ENCODE measurements around the gene MRPL19.

MRPL19 gene

DNA sequence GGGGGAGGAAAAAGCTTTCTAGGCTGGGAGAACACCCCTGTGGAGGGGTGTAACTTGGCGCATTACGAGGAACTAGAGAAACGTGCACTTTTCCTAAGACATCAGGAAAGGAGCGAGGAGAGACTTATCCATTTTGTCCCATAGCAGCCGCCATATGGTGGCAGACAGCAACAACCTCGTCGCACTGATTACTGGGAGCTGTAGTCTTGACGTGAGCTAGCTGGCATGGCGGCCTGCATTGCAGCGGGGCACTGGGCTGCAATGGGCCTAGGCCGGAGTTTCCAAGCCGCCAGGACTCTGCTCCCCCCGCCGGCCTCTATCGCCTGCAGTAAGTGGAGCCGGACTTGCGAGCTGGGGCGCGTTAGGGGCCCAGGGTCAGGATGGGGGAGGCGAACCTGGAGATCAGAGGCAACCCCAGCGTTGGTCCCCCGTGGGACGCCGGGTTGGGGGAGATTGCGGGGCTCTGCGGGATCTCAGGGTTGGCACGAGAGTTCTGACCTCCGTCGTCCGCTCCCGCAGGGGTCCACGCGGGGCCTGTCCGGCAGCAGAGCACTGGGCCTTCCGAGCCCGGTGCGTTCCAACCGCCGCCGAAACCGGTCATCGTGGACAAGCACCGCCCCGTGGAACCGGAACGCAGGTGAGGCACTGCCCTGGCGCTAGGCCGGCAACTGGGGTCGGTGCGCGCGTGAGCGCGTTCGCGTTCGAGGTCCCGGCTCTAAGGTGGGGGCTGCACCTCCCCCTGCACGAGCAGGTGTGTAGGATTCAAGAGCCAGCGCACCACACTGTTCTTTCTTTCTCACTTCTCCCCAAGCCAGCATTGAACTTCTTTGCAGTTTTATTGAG, at the start of gene MRPL19:
Gene MRPL19 (plus strand): TSS at position 201 of the 843 bp plus-strand sequence. CDS start 25 bp downstream, at position 226.
- DNase-seq (ENCODE audit: low spot score), result peak; percentile 95

- no peak for DNase-seq (ENCODE audit: low spot score)
These were observed 49.8 kb upstream of the MRPL19 start for GRCh38 chr2:75596784-75597183.

DNA sequence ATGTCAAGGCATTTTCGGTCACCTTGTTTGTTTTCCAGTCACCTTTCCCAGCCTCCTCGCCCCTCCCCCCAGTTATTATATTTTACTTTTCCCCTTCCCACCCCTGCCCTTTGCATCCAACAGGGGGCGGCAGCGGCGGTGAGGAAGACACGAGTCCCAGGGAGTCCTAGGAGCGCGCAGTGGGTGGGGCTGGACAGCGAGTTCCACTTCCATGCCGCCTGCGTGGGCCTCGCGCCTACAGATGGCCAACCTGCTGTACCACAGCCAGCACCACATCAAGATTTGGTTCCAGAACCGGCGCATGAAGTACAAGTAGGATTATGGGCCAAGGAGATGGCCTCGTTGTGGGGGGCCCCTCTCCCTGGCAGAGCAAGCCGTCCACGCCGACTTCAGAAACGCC, 48.6 kb upstream of the MRPL19 start:
- no peak for DNase-seq (ENCODE audit: low spot score)

GRCh38 chr2:75598589-75599155, 47.9 kb upstream of the MRPL19 start:
- no peak for DNase-seq (ENCODE audit: low spot score)

DNA sequence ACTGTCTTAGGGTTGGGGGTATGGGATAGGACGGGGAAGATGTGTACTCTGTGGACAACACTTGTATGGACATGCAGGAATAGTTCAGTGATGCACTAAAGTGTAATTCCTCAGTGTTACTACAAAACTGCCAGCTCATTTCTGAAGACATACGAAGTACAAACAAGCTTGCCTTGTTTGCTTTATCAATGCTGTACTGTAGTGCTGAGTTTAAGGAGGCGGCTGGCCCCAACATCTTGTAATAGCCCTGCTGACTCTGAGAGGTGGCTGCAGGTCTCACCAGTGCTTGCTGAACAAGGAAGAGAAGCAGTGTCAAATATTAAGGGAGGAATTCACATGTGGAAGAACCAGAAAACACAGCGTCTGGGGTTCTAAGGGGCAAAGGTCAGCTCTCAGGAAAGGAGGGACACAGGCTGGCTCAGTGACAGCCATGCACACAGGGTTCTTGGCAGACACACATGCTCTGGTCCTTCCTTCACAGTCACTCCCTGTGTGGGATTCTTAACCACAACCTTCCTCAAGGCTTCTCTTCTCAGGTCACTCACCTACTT, 46.0 kb upstream of the MRPL19 start:
- DNase-seq (ENCODE audit: low spot score), result no peak

DNA sequence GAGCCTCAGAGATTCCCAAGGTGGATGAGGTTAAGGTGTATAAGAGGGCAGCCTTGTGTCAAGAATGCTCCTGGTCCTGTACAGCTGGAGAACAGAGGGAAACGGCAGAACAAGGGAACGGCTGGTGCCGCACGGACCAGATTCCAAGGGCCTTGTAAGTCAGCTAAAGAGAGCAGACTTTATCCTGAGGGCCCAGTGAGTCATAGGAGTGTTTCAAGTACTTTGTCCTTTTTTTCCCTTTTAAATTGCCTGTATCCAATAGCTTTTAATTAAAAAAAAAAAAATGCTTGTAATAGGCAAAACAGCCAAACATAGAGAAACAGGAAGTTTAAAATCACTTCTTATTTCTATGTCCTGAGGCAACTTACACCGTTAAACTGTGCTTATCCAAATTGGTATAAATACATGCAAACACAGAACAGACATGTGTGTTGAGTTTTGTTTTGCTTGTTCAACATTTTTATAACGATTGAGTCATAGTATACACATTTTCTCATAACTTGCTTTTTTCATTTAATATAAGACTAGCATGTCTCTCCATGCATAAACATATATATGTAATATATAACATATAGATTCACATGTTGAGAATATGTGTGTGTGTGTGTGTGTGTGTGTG, 43.8 kb upstream of the MRPL19 start:
- DNase-seq (ENCODE audit: low spot score), result no peak

GRCh38 chr2:75603477-75603876, 43.1 kb upstream of the MRPL19 start:
- DNase-seq (ENCODE audit: low spot score), result no peak

- no peak for DNase-seq (ENCODE audit: low spot score)
These were observed 42.1 kb upstream of the MRPL19 start for GRCh38 chr2:75604484-75604883.

- peak; percentile 68 for DNase-seq (ENCODE audit: low spot score)
These were observed 40.6 kb upstream of the MRPL19 start for GRCh38 chr2:75605770-75606529.

GRCh38 chr2:75606761-75607399, 39.7 kb upstream of the MRPL19 start:
- no peak for DNase-seq (ENCODE audit: low spot score)

DNA sequence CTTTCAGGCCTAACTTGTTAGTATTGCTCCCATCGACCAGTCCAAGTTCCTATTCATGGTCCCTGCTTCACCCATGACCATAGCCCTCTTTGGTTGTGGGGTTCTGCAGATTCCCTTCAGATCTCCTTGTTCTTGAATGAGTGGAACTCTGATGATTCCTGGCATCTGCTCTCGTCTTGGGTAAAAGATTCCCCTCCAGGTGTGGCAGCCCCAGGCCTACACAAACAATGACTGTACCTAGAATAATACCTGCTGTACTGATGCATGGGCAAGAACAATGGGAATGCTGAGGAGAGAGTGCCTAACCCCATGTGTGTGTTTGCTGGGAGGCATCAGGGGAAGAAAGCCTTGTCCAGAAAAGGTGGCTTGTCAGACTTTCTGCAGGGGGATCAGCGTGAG, 39.2 kb upstream of the MRPL19 start:
- no peak for DNase-seq (ENCODE audit: low spot score)

DNA sequence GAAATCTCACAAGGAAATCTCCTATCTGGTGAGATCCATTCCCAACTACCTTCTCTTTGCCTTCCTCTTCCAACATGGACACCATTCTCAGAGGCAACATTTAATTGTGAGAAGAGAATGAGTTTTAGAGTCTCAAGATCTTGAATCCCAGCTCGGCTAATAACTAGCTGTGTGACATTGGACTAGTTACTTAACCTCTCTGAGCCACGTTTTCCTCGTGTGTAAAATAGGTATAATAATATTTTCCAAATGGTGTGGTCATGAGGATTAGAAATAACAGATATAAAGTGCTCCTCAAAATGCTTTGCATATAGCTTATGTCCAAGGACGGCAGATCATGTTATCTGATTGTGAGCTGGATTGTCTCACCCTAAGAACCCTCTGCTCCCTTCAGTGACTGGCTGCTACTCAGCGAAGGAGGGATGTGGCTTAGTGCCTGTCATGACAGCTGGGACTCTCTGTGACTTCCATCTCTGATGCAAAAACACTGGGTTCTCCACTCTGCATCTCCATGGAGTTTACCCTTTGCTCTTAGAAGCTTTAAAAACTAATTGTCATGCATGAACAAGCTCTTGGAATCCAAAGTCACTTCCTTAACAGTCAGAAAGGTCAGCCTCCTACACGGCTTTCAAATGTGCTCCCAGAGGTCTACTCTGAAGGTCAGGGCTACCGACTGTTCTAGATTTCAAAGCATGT, 38.4 kb upstream of the MRPL19 start:
- peak; percentile 66 for DNase-seq (ENCODE audit: low spot score)

GRCh38 chr2:75608684-75609333, 37.8 kb upstream of the MRPL19 start:
- peak; percentile 69 for DNase-seq (ENCODE audit: low spot score)

DNA sequence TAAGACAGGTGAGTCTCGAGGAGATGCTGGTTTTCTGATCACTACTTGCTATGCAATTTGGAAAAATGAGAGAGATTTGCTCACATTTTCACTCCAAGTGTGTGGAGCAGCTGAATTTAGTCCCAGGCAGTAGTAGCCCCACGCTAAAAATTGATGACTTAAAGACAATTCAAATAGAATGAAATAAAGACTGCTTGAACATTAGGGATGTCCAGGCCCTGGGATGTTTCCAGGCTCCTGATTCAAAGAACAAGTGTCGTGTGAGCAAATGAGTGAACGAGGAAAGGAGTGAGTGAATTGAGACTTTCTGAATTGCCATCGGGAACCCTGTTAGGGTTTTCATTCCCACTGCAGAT, 37.3 kb upstream of the MRPL19 start:
- DNase-seq (ENCODE audit: low spot score), result no peak

DNA sequence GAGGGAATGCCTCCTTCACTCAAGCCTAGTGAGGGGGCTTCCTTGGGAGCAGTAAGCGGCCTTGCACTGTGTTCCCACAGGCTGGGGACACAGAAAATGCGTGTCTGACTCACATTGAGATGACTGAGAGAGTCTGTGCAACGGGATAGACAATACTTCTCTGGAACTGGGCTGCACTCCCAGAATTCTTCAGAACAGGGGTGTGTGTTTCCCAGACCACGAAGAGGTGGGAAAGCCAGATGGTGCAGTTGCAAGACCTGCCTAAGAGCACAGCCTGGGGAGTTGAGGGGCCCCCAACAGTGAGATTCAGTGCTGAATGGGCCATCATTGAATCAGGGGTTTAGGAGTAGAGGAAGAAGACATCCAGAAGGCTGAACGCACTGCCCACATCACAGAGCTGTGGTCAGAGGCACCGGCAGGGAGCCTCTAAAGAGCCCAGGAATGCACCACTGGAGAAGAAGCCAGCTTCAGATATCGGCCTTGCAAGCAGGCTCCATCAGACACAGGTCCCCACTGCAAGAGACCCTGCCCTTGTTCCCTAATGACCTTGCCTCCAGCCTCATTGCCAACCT, 36.6 kb upstream of the MRPL19 start:
- peak; percentile 58 for DNase-seq (ENCODE audit: low spot score)

DNA sequence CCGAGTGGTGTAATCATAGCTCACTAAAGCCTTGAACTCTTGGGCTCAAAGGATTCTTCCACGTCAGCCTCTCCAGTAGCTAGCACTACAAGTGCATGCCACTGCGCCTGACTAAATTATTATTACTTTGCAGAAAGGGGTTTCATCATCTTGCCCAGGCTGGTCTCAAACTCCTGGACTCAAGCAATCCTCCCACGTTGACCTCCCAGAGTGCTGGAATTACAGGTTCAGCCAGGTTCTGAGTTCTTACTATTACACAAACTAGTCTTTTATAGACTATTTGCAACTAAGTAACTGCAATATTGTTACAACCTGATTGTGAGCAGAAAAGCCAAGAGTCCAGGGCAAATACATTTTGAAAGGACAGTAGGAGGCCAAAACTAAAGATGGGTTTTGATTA, 35.9 kb upstream of the MRPL19 start:
- no peak for DNase-seq (ENCODE audit: low spot score)

- no peak for DNase-seq (ENCODE audit: low spot score)
These were observed 34.3 kb upstream of the MRPL19 start for GRCh38 chr2:75612108-75612861.

DNA sequence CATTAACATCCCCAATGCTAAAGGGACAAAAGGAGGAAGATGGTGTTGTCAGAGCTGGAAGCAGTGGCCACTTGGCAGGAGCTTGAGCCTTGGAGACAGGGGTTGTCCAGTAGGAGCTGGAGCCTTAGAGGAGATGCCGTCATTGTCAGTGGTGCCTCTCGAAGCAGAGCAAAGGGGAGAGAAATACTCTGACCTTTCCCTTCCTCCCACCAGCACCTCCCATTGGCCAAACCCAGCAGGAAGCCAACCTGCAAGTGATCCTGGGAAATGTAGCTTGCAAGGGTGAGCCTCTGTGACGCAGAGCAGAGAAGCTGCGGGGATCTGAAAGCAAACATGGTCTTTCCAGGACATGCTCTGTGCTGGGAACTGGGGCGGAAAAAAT, 33.7 kb upstream of the MRPL19 start:
- DNase-seq (ENCODE audit: low spot score), result no peak

DNA sequence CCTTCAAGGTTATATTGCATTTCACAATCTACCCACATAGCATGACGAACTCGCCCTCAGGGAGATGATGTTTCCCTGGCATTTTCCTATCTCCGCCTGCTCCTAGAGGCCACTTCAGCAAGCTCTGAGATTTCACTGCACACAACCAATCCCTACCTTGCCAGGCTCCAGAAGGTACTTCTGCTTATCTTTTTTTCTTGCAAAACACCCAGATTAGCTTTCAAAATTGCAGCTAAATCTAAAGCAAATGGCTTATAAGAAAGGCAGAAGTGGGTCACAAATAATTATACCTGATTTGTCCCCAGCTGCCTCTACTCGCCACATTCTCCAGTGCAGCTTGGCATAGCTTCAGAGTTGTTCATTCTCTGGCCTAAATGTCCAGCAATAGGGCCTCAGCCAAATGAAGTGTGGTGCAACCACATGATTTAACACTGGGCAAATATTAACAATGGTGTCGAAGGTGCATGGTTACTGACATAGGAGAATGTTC, 32.4 kb upstream of the MRPL19 start:
- DNase-seq (ENCODE audit: low spot score), result no peak
